Right renal pelvis (tissue), 4 donors: ENCODE measurements around the gene ERC2. TPM values are rescaled to one million over a fixed set of nuclear protein-coding genes. Genes with fewer than 3 reads are reported as not detected.
A peak's percentile ranks its signal among the peaks of the same experiment; 100 is the strongest.
"Not testable (repeated sequence)": the region's sequence is repeated elsewhere in the genome, so short reads cannot be mapped to it uniquely, and the experiment has no call there.

Experiments
- DNase-seq, 4 donors: peaks; one replicate each; pipeline ENCODE4 v3.0.0-alpha.2; 2013; ENCODE audit warnings: low read depth in 4 of 4, low spot score in 3 of 4, missing footprints in 1 of 4
- polyA plus RNA-seq, 4 donors: library from polyadenylated mRNA; unstranded; fragments of 120-200 nt; gene quantifications; one replicate each; pipeline ENCODE4 v1.2.1, GENCODE V29; 2013; ENCODE audit not compliant: insufficient read length in 4 of 4

The ERC2 gene
- polyA plus RNA-seq, 4 donors = 2.3 to 3.4 (median 3.0) TPM

GRCh38 chr3:56042326-56042951 lies 425.8 kb downstream of the ERC2 start:
- peak in 3 of 4 donors; percentile 25 to 46 (median 41) for DNase-seq

- DNase-seq = no peak
These were observed 442.9 kb downstream of the ERC2 start for GRCh38 chr3:56025326-56025725.

- no peak for DNase-seq
These were observed 444.7 kb downstream of the ERC2 start for GRCh38 chr3:56023546-56023945.

GRCh38 chr3:56022619-56023018 lies 445.6 kb downstream of the ERC2 start:
- no peak for DNase-seq

- DNase-seq = no peak
These were observed 448.6 kb downstream of the ERC2 start for GRCh38 chr3:56019490-56020146.

GRCh38 chr3:56015374-56015773 lies 452.9 kb downstream of the ERC2 start:
- DNase-seq = not testable (repeated sequence)

GRCh38 chr3:56012721-56013120 lies 455.5 kb downstream of the ERC2 start:
- peak in 1 of 4 donors; percentile 22 for DNase-seq

GRCh38 chr3:56005196-56005805 lies 463.0 kb downstream of the ERC2 start:
- no peak for DNase-seq

- peak in 1 of 4 donors; percentile 22 for DNase-seq
These were observed 465.1 kb downstream of the ERC2 start for GRCh38 chr3:56003129-56003528.

- DNase-seq = no peak
These were observed 466.3 kb downstream of the ERC2 start for GRCh38 chr3:56001991-56002390.

GRCh38 chr3:56001537-56001936 lies 466.7 kb downstream of the ERC2 start:
- no peak for DNase-seq

GRCh38 chr3:55989366-55989765 lies 478.9 kb downstream of the ERC2 start:
- no peak for DNase-seq

- no peak for DNase-seq
These were observed 479.4 kb downstream of the ERC2 start for GRCh38 chr3:55988905-55989304.

- no peak for DNase-seq
These were observed 483.6 kb downstream of the ERC2 start for GRCh38 chr3:55984626-55985025.

- DNase-seq = no peak
These were observed 489.3 kb downstream of the ERC2 start for GRCh38 chr3:55978953-55979352.

- no peak for DNase-seq
These were observed 493.7 kb downstream of the ERC2 start for GRCh38 chr3:55974421-55975165.

GRCh38 chr3:55969634-55970033 lies 498.6 kb downstream of the ERC2 start:
- DNase-seq = no peak

- no peak for DNase-seq
These were observed 499.9 kb downstream of the ERC2 start for GRCh38 chr3:55968331-55968730.

GRCh38 chr3:55966566-55966965 lies 501.7 kb downstream of the ERC2 start:
- no peak for DNase-seq

GRCh38 chr3:55965776-55966175 lies 502.5 kb downstream of the ERC2 start:
- no peak for DNase-seq

GRCh38 chr3:55964491-55964985 lies 503.7 kb downstream of the ERC2 start:
- no peak for DNase-seq
